Measurements from ENCODE around the gene ZNF367. TPM values are rescaled to one million over a fixed set of nuclear protein-coding genes. Genes with fewer than 3 reads are reported as not detected.

ZNF367 gene
- total RNA-seq: 2.5 and 3.0 TPM in 2 replicates
- polyA plus RNA-seq: 0.89 and 3.0 TPM in 2 replicates

DNA sequence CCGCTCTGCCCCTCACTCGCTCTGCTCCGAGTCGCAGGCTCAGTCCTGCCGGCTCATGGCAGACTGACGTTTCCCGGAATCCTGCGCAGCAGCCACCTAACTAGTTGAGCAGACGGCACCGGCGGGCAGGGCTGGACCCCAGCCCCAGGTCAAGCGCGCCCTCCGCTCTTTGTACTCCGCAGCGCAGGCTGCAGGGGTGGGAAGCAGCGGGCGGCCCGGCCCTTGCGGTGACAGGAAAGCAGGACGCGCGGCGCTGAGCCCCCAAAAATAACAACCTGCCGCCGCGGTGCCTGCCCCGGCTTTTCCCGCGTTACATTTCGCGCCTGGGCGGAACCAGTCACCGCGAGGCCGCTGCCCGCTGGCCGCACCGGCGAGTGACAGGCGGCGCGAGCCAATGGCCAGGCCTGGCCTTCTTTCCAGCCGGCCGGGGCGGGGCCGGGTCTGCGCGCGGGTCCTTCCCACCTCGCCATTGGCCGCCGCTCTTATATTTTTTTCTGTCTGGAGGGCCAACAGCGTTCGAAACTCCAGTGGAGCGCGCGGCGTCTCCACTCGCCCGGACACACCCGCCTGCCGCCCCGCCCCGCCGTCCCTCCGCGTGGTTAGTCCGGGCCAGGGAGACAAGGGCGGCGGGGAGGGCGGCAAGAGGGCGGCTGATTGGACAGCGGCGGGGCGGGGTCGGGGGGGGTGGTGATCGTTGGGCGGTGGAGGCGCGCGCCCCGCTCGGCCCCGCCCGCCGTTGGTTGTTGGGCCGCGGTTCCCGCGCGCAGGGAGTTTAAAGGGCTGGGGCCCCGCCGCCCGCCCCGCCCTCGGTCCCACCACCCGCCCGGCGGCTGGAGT is at the start of gene ZNF367:
Gene ZNF367 (minus strand): TSS at position 288 of the 837 bp plus-strand sequence. CDS start 338 bp downstream, outside the sequence.
- peak; percentile 97 to 99 for DNase-seq (ENCODE audit: low read depth in 1 of 2, low spot score in 1 of 2)
- TF ChIP-seq, protein P1, sequence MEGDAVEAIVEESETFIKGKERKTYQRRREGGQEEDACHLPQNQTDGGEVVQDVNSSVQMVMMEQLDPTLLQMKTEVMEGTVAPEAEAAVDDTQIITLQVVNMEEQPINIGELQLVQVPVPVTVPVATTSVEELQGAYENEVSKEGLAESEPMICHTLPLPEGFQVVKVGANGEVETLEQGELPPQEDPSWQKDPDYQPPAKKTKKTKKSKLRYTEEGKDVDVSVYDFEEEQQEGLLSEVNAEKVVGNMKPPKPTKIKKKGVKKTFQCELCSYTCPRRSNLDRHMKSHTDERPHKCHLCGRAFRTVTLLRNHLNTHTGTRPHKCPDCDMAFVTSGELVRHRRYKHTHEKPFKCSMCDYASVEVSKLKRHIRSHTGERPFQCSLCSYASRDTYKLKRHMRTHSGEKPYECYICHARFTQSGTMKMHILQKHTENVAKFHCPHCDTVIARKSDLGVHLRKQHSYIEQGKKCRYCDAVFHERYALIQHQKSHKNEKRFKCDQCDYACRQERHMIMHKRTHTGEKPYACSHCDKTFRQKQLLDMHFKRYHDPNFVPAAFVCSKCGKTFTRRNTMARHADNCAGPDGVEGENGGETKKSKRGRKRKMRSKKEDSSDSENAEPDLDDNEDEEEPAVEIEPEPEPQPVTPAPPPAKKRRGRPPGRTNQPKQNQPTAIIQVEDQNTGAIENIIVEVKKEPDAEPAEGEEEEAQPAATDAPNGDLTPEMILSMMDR (IDR thresholded peaks at IDR 0.05; ENCODE audit: low read depth, low read length): no peak
- H3K4me1 ChIP-seq (ENCODE audit: low read depth): peaks cover 18% of the 10 kb centered on the region
- H3K27me3 ChIP-seq: no peaks in the 10 kb centered on the region
- peak within 1 kb of the TSS; percentile 96 for H3K27ac ChIP-seq
- peak within 1 kb of the TSS; percentile 81 for H3K4me3 ChIP-seq
- no peaks in the 10 kb centered on the region for H3K36me3 ChIP-seq
- H3K9me3 ChIP-seq (ENCODE audit: low read depth): no peaks in the 10 kb centered on the region

DNA sequence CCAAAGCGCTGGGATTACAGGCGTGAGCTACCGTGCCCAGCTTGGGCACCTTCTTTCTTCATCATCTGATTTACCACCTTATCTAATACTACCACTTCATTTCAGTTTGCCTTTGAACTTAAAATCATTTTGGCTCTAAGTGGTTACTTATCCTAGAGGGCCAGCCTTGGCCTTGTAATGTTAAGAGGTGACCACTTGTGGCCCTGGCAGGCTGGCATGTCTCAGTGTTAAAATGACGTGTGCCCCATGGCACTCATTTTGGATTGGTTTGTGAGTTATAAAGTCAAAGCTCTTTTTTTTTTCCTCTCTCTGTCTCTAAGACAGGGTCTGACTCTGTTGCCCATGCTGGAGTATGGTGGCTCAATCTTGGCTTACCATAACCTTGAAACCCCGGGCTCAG is 49.6 kb upstream of the ZNF367 start:
- Histone ChIP-seq H3K4me1 (ENCODE audit: low read depth) (peaks cover 5% of the 10 kb centered on the region), H3K27ac (no peak overlapping the region), H3K27me3 (no peaks in the 10 kb centered on the region), H3K9me3 (ENCODE audit: low read depth) (no peaks in the 10 kb centered on the region), H3K4me3 (no peak overlapping the region), H3K36me3 (peaks cover 37% of the 10 kb centered on the region)
- TF ChIP-seq, protein P1 (IDR thresholded peaks at IDR 0.05; ENCODE audit: low read depth, low read length): no peak
- no peak for DNase-seq (ENCODE audit: low read depth in 1 of 2, low spot score in 1 of 2)

DNA sequence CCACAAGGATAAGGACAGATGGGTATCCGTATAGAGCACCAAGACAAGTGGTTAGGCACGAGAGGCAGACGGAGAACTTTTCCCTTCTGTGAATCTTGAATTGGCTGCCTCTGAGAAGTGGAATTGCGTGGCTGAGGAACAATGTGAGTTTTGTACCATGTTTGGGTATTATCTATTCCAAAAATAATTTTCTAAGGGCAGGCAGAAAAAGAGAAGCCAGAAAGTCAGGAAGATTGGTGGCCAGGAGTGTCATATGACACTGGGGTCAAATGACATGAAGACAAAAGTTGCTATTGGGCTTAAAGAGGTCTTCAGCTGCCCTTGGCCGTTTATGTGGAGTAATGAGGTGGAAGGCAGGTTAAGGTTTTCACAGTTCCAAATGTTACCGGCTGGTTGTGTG is 46.3 kb upstream of the ZNF367 start:
- Histone ChIP-seq H3K4me1 (ENCODE audit: low read depth) (peaks cover 5% of the 10 kb centered on the region), H3K27me3 (no peaks in the 10 kb centered on the region), H3K36me3 (peaks cover 36% of the 10 kb centered on the region), H3K9me3 (ENCODE audit: low read depth) (no peaks in the 10 kb centered on the region), H3K27ac (peak overlapping the region; percentile 84), H3K4me3 (no peak overlapping the region)
- TF ChIP-seq, protein P1 (IDR thresholded peaks at IDR 0.05; ENCODE audit: low read depth, low read length): no peak
- no peak for DNase-seq (ENCODE audit: low read depth in 1 of 2, low spot score in 1 of 2)

DNA sequence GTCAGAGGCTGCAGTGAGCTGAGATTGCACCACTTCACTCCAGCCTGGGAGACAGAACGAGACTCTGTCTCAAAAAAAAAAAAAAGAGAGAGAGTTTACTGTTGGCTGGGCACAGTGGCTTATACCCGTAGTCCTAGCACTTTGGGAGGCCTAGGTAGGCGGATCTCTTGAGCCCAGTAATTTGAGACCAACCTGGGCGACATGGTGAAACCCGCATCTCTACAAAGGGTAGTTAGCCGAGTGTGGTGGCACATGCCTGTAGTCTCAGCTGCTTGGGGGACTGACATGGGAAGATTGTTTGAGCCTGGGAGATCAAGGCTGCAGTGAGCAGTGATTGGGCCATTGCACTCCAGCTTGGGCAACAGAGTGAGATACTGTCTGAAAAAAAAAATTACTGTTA is 44.4 kb upstream of the ZNF367 start:
- Histone ChIP-seq H3K4me3 (no peak overlapping the region), H3K27ac (peak overlapping the region; percentile 84), H3K27me3 (no peaks in the 10 kb centered on the region), H3K4me1 (ENCODE audit: low read depth) (peaks cover 5% of the 10 kb centered on the region), H3K9me3 (ENCODE audit: low read depth) (no peaks in the 10 kb centered on the region), H3K36me3 (peaks cover 35% of the 10 kb centered on the region)
- DNase-seq (ENCODE audit: low read depth in 1 of 2, low spot score in 1 of 2): no peak
- TF ChIP-seq, protein P1 (IDR thresholded peaks at IDR 0.05; ENCODE audit: low read depth, low read length): no peak

DNA sequence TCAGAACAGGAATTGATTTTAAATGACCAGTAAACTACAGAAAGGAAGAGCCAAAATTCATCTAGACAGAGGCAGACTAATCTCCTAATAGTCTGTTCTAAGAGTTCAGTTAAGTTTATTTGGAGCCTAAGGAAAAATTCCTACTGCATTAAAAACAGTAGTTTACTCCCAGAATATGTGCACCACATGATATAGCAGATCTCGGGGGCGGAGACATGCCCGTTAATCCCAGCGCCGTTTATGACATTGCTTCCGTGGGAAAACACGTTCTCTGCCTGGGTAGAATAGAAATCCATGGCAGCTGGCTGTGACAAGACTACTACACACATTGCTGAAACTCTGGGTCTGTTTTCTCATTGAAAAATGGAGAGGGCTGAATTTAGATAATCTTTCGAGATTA is 43.2 kb upstream of the ZNF367 start:
- no peaks in the 10 kb centered on the region for H3K27me3 ChIP-seq
- TF ChIP-seq, protein P1 (IDR thresholded peaks at IDR 0.05; ENCODE audit: low read depth, low read length): no peak
- H3K27ac ChIP-seq: no peak overlapping the region
- peaks cover 34% of the 10 kb centered on the region for H3K36me3 ChIP-seq
- DNase-seq (ENCODE audit: low read depth in 1 of 2, low spot score in 1 of 2): no peak
- H3K4me1 ChIP-seq (ENCODE audit: low read depth): peaks cover 5% of the 10 kb centered on the region
- H3K4me3 ChIP-seq: no peak overlapping the region
- no peaks in the 10 kb centered on the region for H3K9me3 ChIP-seq (ENCODE audit: low read depth)
